K562 (cell line): ENCODE data around the gene PPIP5K2. TPM values are rescaled to one million over a fixed set of nuclear protein-coding genes. Genes with fewer than 3 reads are reported as not detected.
A peak's percentile ranks its signal among the peaks of the same experiment; 100 is the strongest.

Experiments
- ATAC-seq: fragments of 200-7000 bp; cut with Tn5 transposase; 3 replicates; pipeline ENCODE4 v1.9.1; 2020; ENCODE audit warnings: moderate library complexity
- BruUV-seq: library from RNA; stranded (reverse); fragments of 400-500 nt; replicated peaks from 2 replicates; lab custom pipeline; 2021; lab: Mats Ljungman, UMichigan
- CTCF ChIA-PET: fragments of 300-600 bp; formaldehyde crosslinking; extraction: SDS; loops from one replicate; lab custom pipeline; 2021; ENCODE audit warnings: low intra/inter-chr PET ratio; lab: Yijun Ruan, JAX
- POLR2A ChIA-PET: fragments of 300-600, 350-650 bp; sonication (Branson Sonifier 250); formaldehyde crosslinking; extraction: SDS; loops from one replicate; lab custom pipeline; 2021; ENCODE audit warnings: antibody characterized with exemption, inconsistent platforms; lab: Yijun Ruan, JAX
- DNase-seq, 4 experiments: peaks; one replicate each; pipeline versions ENCODE4 v3.0.0 to v3.0.0-alpha.2; 2011 to 2018; ENCODE audit warnings: low spot score in 3 of 4, mixed read lengths in 3 of 4; ENCODE audit errors: extremely low read depth in 1 of 4
- FAIRE-seq: peaks from 2 replicates; lab custom pipeline; 2011; peaks lifted over from hg19 to GRCh38; lab: Jason Lieb, UNC
- H2AFZ ChIP-seq: 2 replicates; pipeline ENCODE4 v1.6.0; 2011; ENCODE audit warnings: low read depth, low read length, control low read depth, inconsistent platforms
- H3K27ac ChIP-seq: fragments of 200-600 bp; 3 replicates; pipeline ENCODE4 v1.8.0; 2011; ENCODE audit warnings: low read depth, mild to moderate bottlenecking, control low read depth, inconsistent platforms, low read length, moderate library complexity, mixed read lengths; ENCODE audit errors: extremely low read depth
- H3K27me3 ChIP-seq, 2 experiments: fragments of 300-600 bp in 1 of 2; 2 replicates in 1 of 2; 3 replicates in 1 of 2; pipeline versions ENCODE4 v1.6.0 to v1.8.0; 2011; ENCODE audit warnings: inconsistent platforms in 2 of 2, low read length in 2 of 2, mild to moderate bottlenecking in 1 of 2, mixed read lengths in 1 of 2, moderate library complexity in 1 of 2; ENCODE audit not compliant: control insufficient read depth in 2 of 2, insufficient read depth in 2 of 2
- H3K36me3 ChIP-seq: fragments of 300-600 bp; 3 replicates; pipeline ENCODE4 v1.8.0; 2011; ENCODE audit warnings: mild to moderate bottlenecking, low read length, inconsistent platforms; ENCODE audit not compliant: control insufficient read depth, insufficient read depth
- H3K4me1 ChIP-seq, 2 experiments: fragments of 200-600 bp in 1 of 2; replicated peaks in 1 of 2; 2 replicates in 1 of 2; 3 replicates in 1 of 2; pipeline versions ENCODE4 v1.5.1 to v1.8.0; 2011; ENCODE audit warnings: inconsistent platforms in 2 of 2, low read length in 2 of 2, mild to moderate bottlenecking in 1 of 2, mixed read lengths in 1 of 2, moderate library complexity in 1 of 2; ENCODE audit not compliant: control insufficient read depth in 2 of 2, insufficient read depth in 2 of 2
- H3K4me2 ChIP-seq: 2 replicates; pipeline ENCODE4 v1.6.1; 2011; ENCODE audit warnings: low read length, control low read depth, inconsistent platforms, mixed read lengths; ENCODE audit not compliant: insufficient read depth
- H3K4me3 ChIP-seq: fragments of 200-600 bp; sonication (generic), shearing (Covaris generic); 2 replicates; pipeline ENCODE4 v1.5.1; 2016; ENCODE audit warnings: control low read depth, inconsistent platforms
- H3K79me2 ChIP-seq: fragments of 200-600 bp; 3 replicates; pipeline ENCODE4 v1.8.0; 2011; ENCODE audit warnings: low read length, inconsistent platforms; ENCODE audit not compliant: control insufficient read depth, insufficient read depth
- H3K9ac ChIP-seq, 2 experiments: 2 replicates each; pipeline versions ENCODE4 v1.6.0 to v1.6.1; 2011; ENCODE audit warnings: low read depth in 2 of 2, low read length in 2 of 2, control low read depth in 1 of 2, inconsistent platforms in 1 of 2, mild to moderate bottlenecking in 1 of 2, mixed read lengths in 1 of 2; ENCODE audit not compliant: insufficient read depth in 1 of 2
- H3K9me1 ChIP-seq: one replicate; pipeline ENCODE4 v1.6.0; 2011; ENCODE audit warnings: inconsistent platforms, mild to moderate bottlenecking, low read length, moderate library complexity; ENCODE audit not compliant: control insufficient read depth, insufficient read depth
- H3K9me3 ChIP-seq: replicated peaks from 2 replicates; pipeline ENCODE4 v1.5.1; 2011; ENCODE audit warnings: low read depth, low read length, inconsistent platforms; ENCODE audit not compliant: control insufficient read depth, insufficient read depth
- H4K20me1 ChIP-seq: replicated peaks from 2 replicates; pipeline ENCODE4 v1.6.1; 2011; ENCODE audit warnings: low read length, inconsistent platforms, mixed read lengths; ENCODE audit not compliant: control insufficient read depth, insufficient read depth
- CEBPB ChIP-seq: fragments of 450-650 bp; IDR thresholded peaks from 2 replicates; pipeline ENCODE4 v1.6.1; 2016; ENCODE audit warnings: missing genetic modification characterization, missing compliant biosample characterization
- CEBPZ ChIP-seq: fragments of 150-350 bp; IDR thresholded peaks from 2 replicates; pipeline ENCODE4 v1.6.1; 2014; ENCODE audit warnings: low read depth, mild to moderate bottlenecking, low read length, borderline replicate concordance
- ZNF217 ChIP-seq: sonication (generic); formaldehyde crosslinking; IDR thresholded peaks from 2 replicates; pipeline ENCODE4 v1.8.0; 2022; ENCODE audit warnings: mild to moderate bottlenecking, missing genetic modification reagents
- WGBS: fragments of 100-300 bp; shearing (Covaris generic); methylation state at CpG from one replicate; pipeline ENCODE4 v1.1.6; 2016; ENCODE audit warnings: low coverage, mixed read lengths; ENCODE audit not compliant: insufficient coverage; ENCODE audit errors: missing lambda C conversion rate; 5-methylcytosine and 5-hydroxymethylcytosine counted together
- in situ Hi-C: fragments of 300-500 bp; cut with MboI; formaldehyde crosslinking; loops from 4 replicates; pipeline ENCODE4 v1.15.0; 2018; ENCODE audit warnings: inconsistent platforms, mixed read lengths
- intact Hi-C: fragments of 100-400 bp; cut with micrococcal nuclease; formaldehyde crosslinking; loops from 2 replicates; pipeline ENCODE4 v1.14.2; 2022
- polyA plus RNA-seq, 8 experiments: library from polyadenylated mRNA; depleted of rRNA in 4 of 8; stranded (reverse) in 5 of 8; unstranded in 3 of 8; fragments of >200 nt; fragmentation: Nextera tagmentation in 2 of 8; fragmentation: Illumina TruSeq in 1 of 8; extraction: Ambion mirVana in 2 of 8; extraction: Trizol in 1 of 8; gene quantifications; 2 replicates each; pipeline versions ENCODE4 v1.2.1 to v1.2.3, GENCODE V29; 2011 to 2014; ENCODE audit warnings: inconsistent platforms in 1 of 8, missing spikeins in 1 of 8
- total RNA-seq, 7 experiments: library from RNA; depleted of rRNA in 6 of 7; stranded (reverse); fragments of >200 nt in 6 of 7; fragmentation: Illumina TruSeq in 2 of 7; extraction: Trizol in 2 of 7; gene quantifications; 2 replicates each; pipeline versions ENCODE4 v1.2.1 to v1.2.3, GENCODE V29; 2011 to 2021; ENCODE audit warnings: low replicate concordance in 1 of 7

PPIP5K2 gene
- total and polyA plus RNA-seq, 9 of the 15 experiments (the other 6 are each of a cell fraction or from before 2014, with no cell fraction given), result 39.4 to 150 (median 99.1) TPM

- Histone ChIP-seq H3K9ac (no peak overlapping the region), H3K4me2 (no peak overlapping the region), H3K27ac (no peak overlapping the region), H3K4me3 (no peak overlapping the region), H3K27me3 (no peaks in the 10 kb centered on the region), H3K36me3 (peaks cover 2% of the 10 kb centered on the region; the same call in 1 of the 3 replicates), H3K79me2 (no peaks in the 10 kb centered on the region), H2AFZ (no peak overlapping the region), H3K9me3 (no peaks in the 10 kb centered on the region), H4K20me1 (no peaks in the 10 kb centered on the region), H3K9me1 (no peaks in the 10 kb centered on the region), H3K4me1 (peaks cover 0 to 10% of the 10 kb centered on the region in 2 experiments; a peak in 2 of 5 replicates)
- in situ Hi-C loops, result no loop called here
- POLR2A ChIA-PET, result no interaction called here
- CTCF ChIA-PET, result no interaction called here
- 68% methylated on average over 3 of the region's 3 CpGs for WGBS
- BruUV-seq, result no TSS peak
- ATAC-seq (no peak), FAIRE-seq (no peak), DNase-seq (no peak)
- intact Hi-C loops, result no loop called here
- TF ChIP-seq CEBPB (tag), result peak; percentile 18; the same call in 1 of the 2 replicates
- no peak for TF ChIP-seq CEBPZ
- TF ChIP-seq ZNF217 (CRISPR knock-in tag), result no peak
Measured at GRCh38 chr5:103092676-103093075, 27.4 kb upstream of the PPIP5K2 start.
